Neural progenitor cell (in vitro differentiated cells): ENCODE data around the gene MUC5AC. TPM values are rescaled to one million over a fixed set of nuclear protein-coding genes. Genes with fewer than 3 reads are reported as not detected.

ENCODE experiments used
- DNase-seq: peaks from one replicate; pipeline ENCODE4 v3.0.0-alpha.2; 2016; ENCODE audit warnings: low spot score
- H2AFZ ChIP-seq: fragments of 200-600 bp; sonication (generic); replicated peaks from 2 replicates; pipeline ENCODE4 v1.6.1; 2016; ENCODE audit warnings: antibody characterized with exemption
- H3F3A ChIP-seq: fragments of 200-600 bp; sonication (generic); 2 replicates; pipeline ENCODE4 v1.6.1; 2016; ENCODE audit warnings: antibody characterized with exemption, low read depth
- H3K27ac ChIP-seq: fragments of 200-600 bp; sonication (generic); 2 replicates; pipeline ENCODE4 v1.5.1; 2016; ENCODE audit warnings: mild to moderate bottlenecking
- H3K27me3 ChIP-seq: fragments of 200-600 bp; sonication (generic); 2 replicates; pipeline ENCODE4 v1.6.1; 2016; ENCODE audit warnings: mild to moderate bottlenecking, moderate library complexity
- H3K36me3 ChIP-seq: fragments of 200-600 bp; sonication (generic); 2 replicates; pipeline ENCODE4 v1.5.1; 2016
- H3K4me1 ChIP-seq: fragments of 200-600 bp; sonication (generic); 2 replicates; pipeline ENCODE4 v1.6.1; 2016; ENCODE audit warnings: mixed run types
- H3K4me2 ChIP-seq: fragments of 200-600 bp; sonication (generic); 2 replicates; pipeline ENCODE4 v1.6.1; 2016
- H3K4me3 ChIP-seq: fragments of 200-600 bp; sonication (generic); 2 replicates; pipeline ENCODE4 v1.5.1; 2016
- H3K79me2 ChIP-seq: fragments of 200-600 bp; sonication (generic); 2 replicates; pipeline ENCODE4 v1.6.1; 2016; ENCODE audit warnings: low read depth
- H3K9ac ChIP-seq: fragments of 200-600 bp; sonication (generic); 2 replicates; pipeline ENCODE4 v1.6.1; 2016
- H3K9me3 ChIP-seq: fragments of 200-600 bp; sonication (generic); 2 replicates; pipeline ENCODE4 v1.5.1; 2016; ENCODE audit warnings: low read depth
- H4K20me1 ChIP-seq: fragments of 200-600 bp; sonication (generic); 2 replicates; pipeline ENCODE4 v1.6.1; 2016; ENCODE audit warnings: low read depth
- H3K27ac Mint-ChIP-seq: 3 replicates; pipeline ENCODE4 v1.8.0; 2021; ENCODE audit warnings: mixed read lengths
- H3K27me3 Mint-ChIP-seq: 2 replicates; pipeline ENCODE4 v1.8.0; 2022; ENCODE audit warnings: low read depth, mild to moderate bottlenecking, inconsistent platforms, moderate library complexity, mixed read lengths; ENCODE audit not compliant: insufficient read depth
- H3K36me3 Mint-ChIP-seq: 3 replicates; pipeline ENCODE4 v1.8.0; 2021; ENCODE audit warnings: mixed read lengths
- H3K4me1 Mint-ChIP-seq: 3 replicates; pipeline ENCODE4 v1.8.0; 2021; ENCODE audit warnings: mixed read lengths
- H3K4me3 Mint-ChIP-seq: 3 replicates; pipeline ENCODE4 v1.8.0; 2021; ENCODE audit warnings: mild to moderate bottlenecking, moderate library complexity, mixed read lengths
- H3K9me3 Mint-ChIP-seq: 3 replicates; pipeline ENCODE4 v1.8.0; 2020; ENCODE audit warnings: mixed read lengths
- EZH2 ChIP-seq: fragments of 200-600 bp; sonication (generic); IDR thresholded peaks from 2 replicates; pipeline ENCODE4 v1.6.1; 2017; ENCODE audit warnings: antibody characterized with exemption, mild to moderate bottlenecking, moderate library complexity
- EZH2phosphoT487 ChIP-seq: fragments of 200-600 bp; sonication (generic); IDR thresholded peaks from 2 replicates; pipeline ENCODE4 v1.6.1; 2017; ENCODE audit warnings: antibody characterized with exemption
- total RNA-seq: library from RNA; depleted of rRNA; stranded (reverse); fragments of >200 nt; gene quantifications from 2 replicates; pipeline ENCODE4 v1.2.3, GENCODE V29; 2015; ENCODE audit warnings: low replicate concordance
- TF ChIP-seq, protein P1 (sequence below): fragments of 200-600 bp; sonication (generic); IDR thresholded peaks from 2 replicates; pipeline ENCODE4 v1.5.1; 2017; ENCODE audit warnings: antibody characterized with exemption, mild to moderate bottlenecking

The MUC5AC gene
- total RNA-seq, 1 donor from 2014 or later = not detected

DNA sequence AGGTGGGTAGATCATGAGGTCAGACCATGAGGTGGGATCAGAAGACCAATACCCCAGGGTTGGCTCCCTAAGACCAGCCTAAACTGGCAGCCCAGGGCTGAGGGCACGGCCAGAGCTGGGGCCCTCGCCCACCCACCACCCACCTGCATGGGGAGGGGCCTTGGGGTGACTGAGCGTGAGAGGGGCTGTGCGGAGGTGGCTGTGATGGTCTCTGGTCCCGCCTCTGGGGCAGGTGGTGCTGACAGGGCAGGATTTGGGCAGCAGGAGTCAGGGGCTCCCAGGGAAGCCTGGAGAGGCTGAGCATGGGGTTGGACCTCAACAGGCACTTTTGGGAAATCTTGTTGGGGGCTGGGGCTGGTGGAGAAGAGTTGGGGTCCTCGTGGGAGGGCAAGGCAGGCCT is 39.8 kb upstream of the MUC5AC start:
- Histone ChIP-seq H3K36me3 (no peaks in the 10 kb centered on the region), H3K4me1 (no peaks in the 10 kb centered on the region), H3K4me2 (no peak overlapping the region), H3K4me3 (no peak overlapping the region), H3K27ac (no peak overlapping the region), H3K9ac (no peak overlapping the region), H3K9me3 (no peaks in the 10 kb centered on the region), H4K20me1 (no peaks in the 10 kb centered on the region), H2AFZ (no peak overlapping the region), H3K27me3 (peaks cover 3% of the 10 kb centered on the region), H3K79me2 (no peaks in the 10 kb centered on the region), H3F3A (no peaks in the 10 kb centered on the region)
- H3K36me3 Mint-ChIP-seq = no peaks in the 10 kb centered on the region
- no peak for DNase-seq
- no peaks in the 10 kb centered on the region for H3K9me3 Mint-ChIP-seq
- TF ChIP-seq EZH2phosphoT487 (no peak), EZH2 (no peak)
- TF ChIP-seq, protein P1, sequence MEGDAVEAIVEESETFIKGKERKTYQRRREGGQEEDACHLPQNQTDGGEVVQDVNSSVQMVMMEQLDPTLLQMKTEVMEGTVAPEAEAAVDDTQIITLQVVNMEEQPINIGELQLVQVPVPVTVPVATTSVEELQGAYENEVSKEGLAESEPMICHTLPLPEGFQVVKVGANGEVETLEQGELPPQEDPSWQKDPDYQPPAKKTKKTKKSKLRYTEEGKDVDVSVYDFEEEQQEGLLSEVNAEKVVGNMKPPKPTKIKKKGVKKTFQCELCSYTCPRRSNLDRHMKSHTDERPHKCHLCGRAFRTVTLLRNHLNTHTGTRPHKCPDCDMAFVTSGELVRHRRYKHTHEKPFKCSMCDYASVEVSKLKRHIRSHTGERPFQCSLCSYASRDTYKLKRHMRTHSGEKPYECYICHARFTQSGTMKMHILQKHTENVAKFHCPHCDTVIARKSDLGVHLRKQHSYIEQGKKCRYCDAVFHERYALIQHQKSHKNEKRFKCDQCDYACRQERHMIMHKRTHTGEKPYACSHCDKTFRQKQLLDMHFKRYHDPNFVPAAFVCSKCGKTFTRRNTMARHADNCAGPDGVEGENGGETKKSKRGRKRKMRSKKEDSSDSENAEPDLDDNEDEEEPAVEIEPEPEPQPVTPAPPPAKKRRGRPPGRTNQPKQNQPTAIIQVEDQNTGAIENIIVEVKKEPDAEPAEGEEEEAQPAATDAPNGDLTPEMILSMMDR = no peak
- peaks cover 13% of the 10 kb centered on the region for H3K27me3 Mint-ChIP-seq
- no peaks in the 10 kb centered on the region for H3K4me1 Mint-ChIP-seq
- H3K27ac Mint-ChIP-seq = no peak overlapping the region
- H3K4me3 Mint-ChIP-seq = no peak overlapping the region

DNA sequence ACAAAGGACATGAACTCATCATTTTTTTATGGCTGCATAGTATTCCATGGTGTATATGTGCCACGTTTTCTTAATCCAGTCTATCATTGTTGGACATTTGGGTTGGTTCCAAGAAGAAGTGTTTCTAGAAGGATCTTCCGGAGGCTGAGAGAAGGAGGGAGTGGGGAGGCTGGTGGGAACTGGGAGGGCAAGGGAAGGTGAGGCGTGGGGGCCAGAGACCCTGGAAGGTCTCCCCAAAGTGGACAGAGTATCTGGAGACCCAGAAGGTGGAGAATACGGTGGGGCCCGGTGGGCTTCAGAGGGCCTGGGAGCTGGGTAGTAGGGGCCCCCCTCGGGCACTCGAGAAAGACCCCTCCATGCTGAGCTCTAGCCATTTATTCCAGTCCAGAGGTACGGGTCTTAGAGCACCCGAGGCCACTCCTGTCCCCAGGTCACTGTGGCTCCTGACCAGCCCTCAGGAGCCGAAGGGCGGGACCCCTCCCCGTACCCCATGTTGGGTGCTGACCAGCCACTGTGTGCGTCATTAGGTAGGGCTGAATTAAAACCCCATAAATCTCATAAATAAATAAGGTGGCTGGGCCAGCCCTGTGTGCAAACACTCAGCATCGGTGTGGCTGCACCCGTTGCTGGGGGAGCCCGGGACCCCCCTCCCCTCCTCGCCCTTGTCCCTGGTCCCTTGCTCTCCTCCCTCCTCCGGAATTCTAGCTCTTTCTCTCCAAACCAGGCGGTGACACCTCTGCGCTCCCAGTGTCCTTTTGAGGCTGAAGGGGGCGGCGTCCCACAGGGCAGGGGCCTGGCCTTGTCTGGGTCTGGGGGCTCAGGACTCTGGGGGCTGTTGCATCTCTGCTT is 38.8 kb upstream of the MUC5AC start:
- TF ChIP-seq, protein P1 = no peak
- TF ChIP-seq EZH2 (no peak), EZH2phosphoT487 (no peak)
- Histone ChIP-seq H3K4me1 (no peaks in the 10 kb centered on the region), H2AFZ (no peak overlapping the region), H3K36me3 (no peaks in the 10 kb centered on the region), H3K79me2 (no peaks in the 10 kb centered on the region), H4K20me1 (no peaks in the 10 kb centered on the region), H3K4me2 (no peak overlapping the region), H3F3A (no peaks in the 10 kb centered on the region), H3K9ac (no peak overlapping the region), H3K4me3 (no peak overlapping the region), H3K27me3 (peaks cover 6% of the 10 kb centered on the region), H3K27ac (no peak overlapping the region), H3K9me3 (no peaks in the 10 kb centered on the region)
- Mint-ChIP-seq H3K36me3 (no peaks in the 10 kb centered on the region), H3K27ac (no peak overlapping the region), H3K4me1 (no peaks in the 10 kb centered on the region), H3K9me3 (no peaks in the 10 kb centered on the region), H3K4me3 (no peak overlapping the region), H3K27me3 (peaks cover 16% of the 10 kb centered on the region)
- DNase-seq = no peak

DNA sequence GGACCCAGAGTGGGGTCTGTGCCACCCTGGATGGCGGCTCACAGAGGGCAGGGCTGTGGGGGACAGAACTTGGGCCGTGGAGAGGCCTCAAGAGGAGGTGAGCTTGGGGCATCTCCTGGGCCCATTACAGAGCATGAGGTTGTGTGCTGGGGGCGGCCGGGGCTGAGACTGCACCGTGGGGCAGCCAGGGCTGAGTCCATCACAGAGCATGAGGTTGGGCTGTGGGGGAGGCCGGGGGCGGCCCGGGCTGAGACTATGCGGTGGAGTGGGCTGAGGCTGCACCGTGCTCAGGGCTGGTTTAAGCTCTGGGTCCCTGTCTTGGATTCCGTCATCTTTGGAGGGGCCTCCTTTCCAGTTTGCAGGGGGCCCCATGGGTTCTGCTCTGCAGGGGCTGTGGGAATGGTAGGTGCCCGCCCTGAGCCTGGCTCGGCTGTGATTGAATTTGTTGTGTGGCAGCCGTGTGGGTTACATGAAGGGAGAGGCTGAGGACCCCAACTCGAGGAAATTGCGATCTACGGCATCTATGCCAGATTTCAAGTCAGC is 38.1 kb upstream of the MUC5AC start:
- H3K36me3 Mint-ChIP-seq = no peaks in the 10 kb centered on the region
- no peak overlapping the region for H3K4me3 Mint-ChIP-seq
- no peak overlapping the region for H3K27ac Mint-ChIP-seq
- no peak overlapping the region for H3K9ac ChIP-seq
- no peaks in the 10 kb centered on the region for H3K9me3 Mint-ChIP-seq
- H3K9me3 ChIP-seq = no peaks in the 10 kb centered on the region
- TF ChIP-seq EZH2 = no peak
- no peak for TF ChIP-seq EZH2phosphoT487
- TF ChIP-seq, protein P1 = no peak
- no peaks in the 10 kb centered on the region for H3F3A ChIP-seq
- no peaks in the 10 kb centered on the region for H4K20me1 ChIP-seq
- DNase-seq = no peak
- no peak overlapping the region for H3K4me3 ChIP-seq
- no peak overlapping the region for H3K27ac ChIP-seq
- H3K4me1 Mint-ChIP-seq = no peaks in the 10 kb centered on the region
- no peaks in the 10 kb centered on the region for H3K36me3 ChIP-seq
- H3K27me3 Mint-ChIP-seq = peaks cover 14% of the 10 kb centered on the region
- no peaks in the 10 kb centered on the region for H3K4me1 ChIP-seq
- no peak overlapping the region for H2AFZ ChIP-seq
- peaks cover 6% of the 10 kb centered on the region for H3K27me3 ChIP-seq
- no peak overlapping the region for H3K4me2 ChIP-seq
- H3K79me2 ChIP-seq = no peaks in the 10 kb centered on the region
